Kidney (tissue), 14 donors: ENCODE measurements around the gene FBXO46. TPM values are rescaled to one million over a fixed set of nuclear protein-coding genes. Genes with fewer than 3 reads are reported as not detected.

ENCODE experiments used
- DNase-seq, 5 donors: peaks; one replicate each; pipeline ENCODE4 v3.0.0-alpha.2; 2013 to 2020
- FAIRE-seq: peaks from 2 replicates; lab custom pipeline; 2012; peaks lifted over from hg19 to GRCh38; lab: Jason Lieb, UNC
- H3K27ac ChIP-seq, 2 donors: one replicate each; pipeline ENCODE4 v1.7.0; 2013; ENCODE audit warnings: low read depth in 2 of 2, low read length in 2 of 2, inconsistent platforms in 1 of 2
- H3K27me3 ChIP-seq: one replicate; pipeline ENCODE4 v1.7.1; 2013; ENCODE audit warnings: low read length, inconsistent platforms; ENCODE audit not compliant: control insufficient read depth, insufficient read depth
- H3K36me3 ChIP-seq, 3 donors: one replicate each; pipeline versions ENCODE4 v1.7.0 to v1.7.1; 2013; ENCODE audit warnings: low read length in 3 of 3, control low read depth in 1 of 3, inconsistent platforms in 1 of 3; ENCODE audit not compliant: insufficient read depth in 3 of 3, control insufficient read depth in 2 of 3
- H3K4me1 ChIP-seq, 3 donors: one replicate each; pipeline versions ENCODE4 v1.7.0 to v1.7.1; 2013; ENCODE audit warnings: low read length in 3 of 3, inconsistent platforms in 1 of 3, low read depth in 1 of 3; ENCODE audit not compliant: control insufficient read depth in 2 of 3, insufficient read depth in 2 of 3
- H3K4me3 ChIP-seq, 3 donors: one replicate each; pipeline versions ENCODE4 v1.7.0 to v1.8.1; 2013; ENCODE audit warnings: low read length in 3 of 3, control low read depth in 1 of 3, inconsistent platforms in 1 of 3
- H3K9ac ChIP-seq, 3 donors: one replicate each; pipeline versions ENCODE4 v1.7.0 to v1.7.1; 2013; ENCODE audit warnings: low read length in 3 of 3, control low read depth in 1 of 3, inconsistent platforms in 1 of 3
- H3K9me3 ChIP-seq, 3 donors: one replicate each; pipeline versions ENCODE4 v1.7.0 to v1.7.1; 2013; ENCODE audit warnings: low read length in 3 of 3, control low read depth in 1 of 3, inconsistent platforms in 1 of 3; ENCODE audit not compliant: control insufficient read depth in 2 of 3, insufficient read depth in 1 of 3
- intact Hi-C: fragments of 100-400 bp; cut with DNase I; formaldehyde crosslinking; loops from one replicate; pipeline ENCODE4 v1.11.1; 2022
- polyA plus RNA-seq: library from polyadenylated mRNA; stranded (reverse); fragments of 350-450 nt; fragmentation: Illumina TruSeq; extraction: RNeasy Lipid Tissue Mini Kit (QIAGEN cat#74804); gene quantifications from one replicate; pipeline ENCODE4 v1.2.3, GENCODE V29; 2014; ENCODE audit warnings: low read depth, low replicate concordance; ENCODE audit not compliant: insufficient read depth
- total RNA-seq: library from RNA; stranded (reverse); fragmentation: NEBNext Ultra II Directional; extraction: Animal tissue kit (Norgen Biotek cat#: 25700); gene quantifications from one replicate; pipeline ENCODE4 v1.2.1, GENCODE V29; 2021
- TF ChIP-seq, protein P1 (sequence below): IDR thresholded peaks from 3 replicates; pipeline ENCODE4 v1.5.1; 2012; ENCODE audit warnings: mild to moderate bottlenecking, moderate library complexity, borderline replicate concordance; ENCODE audit not compliant: insufficient read depth; ENCODE audit errors: extremely low read depth
- donor health status: control.
- donor health status: control.
- donor health status: control.
- donor health status: control.
- donor health status: control.
- donor health status: DM: yes; HTN: yes; CAD: no.
- donor health status: Normal renal cell carcinoma (clear cell type).

FBXO46 gene
- total and polyA plus RNA-seq, 2 donors from 2014 or later: 6.5 to 16.6 TPM

DNA sequence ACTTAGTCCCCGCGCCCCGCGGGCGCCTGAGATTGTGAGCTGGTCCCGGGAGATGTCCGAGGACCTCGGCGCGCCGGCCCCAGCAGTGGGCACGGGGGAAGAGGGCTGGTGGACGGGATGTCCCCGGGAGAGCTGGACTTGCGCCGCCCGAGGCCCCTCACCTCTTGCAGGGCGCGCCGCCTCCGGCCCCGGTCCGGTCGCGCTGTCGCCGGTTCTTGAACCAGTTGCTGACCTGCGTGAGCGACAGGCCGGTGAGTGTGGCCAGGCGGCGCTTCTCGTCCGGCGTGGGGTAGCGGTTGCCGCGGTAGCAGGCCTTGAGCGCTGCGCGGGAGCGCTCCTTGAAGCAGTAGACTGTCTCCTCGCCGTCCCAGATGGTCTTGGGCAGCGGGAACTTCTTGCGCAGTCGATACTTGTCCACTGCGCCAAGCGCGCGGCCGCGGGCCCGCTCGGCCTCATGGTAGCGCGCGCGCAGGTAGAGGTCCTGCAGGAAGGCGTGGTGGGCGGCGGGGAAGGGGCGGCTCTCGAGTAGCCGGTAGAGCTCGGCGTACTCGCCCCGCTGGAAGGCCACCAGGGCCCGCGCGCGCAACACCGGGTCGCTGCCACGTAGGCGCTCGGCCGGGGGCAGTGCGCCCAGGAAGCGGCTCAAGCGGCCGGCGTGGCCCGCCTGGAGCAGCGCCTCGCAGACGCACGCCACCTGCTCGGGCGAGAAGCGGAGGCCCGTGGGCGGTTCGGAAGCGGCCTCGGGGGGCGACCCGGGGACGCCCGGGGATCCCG lies 37.4 kb upstream of the FBXO46 start:
- H3K27me3 ChIP-seq: no peaks in the 10 kb centered on the region
- peak overlapping the region; percentile 97 to 99 for H3K27ac ChIP-seq
- H3K4me1 ChIP-seq: peaks cover 0 to 21% (median 9%) of the 10 kb centered on the region in 3 donors
- H3K9ac ChIP-seq: peak overlapping the region; percentile 51 to 86 (median 80)
- DNase-seq (peak; percentile 75 to 93 (median 89)), FAIRE-seq (no peak)
- intact Hi-C loops: no loop called here
- peak overlapping the region; percentile 63 to 77 (median 75) for H3K4me3 ChIP-seq
- no peaks in the 10 kb centered on the region for H3K36me3 ChIP-seq
- TF ChIP-seq, protein P1, sequence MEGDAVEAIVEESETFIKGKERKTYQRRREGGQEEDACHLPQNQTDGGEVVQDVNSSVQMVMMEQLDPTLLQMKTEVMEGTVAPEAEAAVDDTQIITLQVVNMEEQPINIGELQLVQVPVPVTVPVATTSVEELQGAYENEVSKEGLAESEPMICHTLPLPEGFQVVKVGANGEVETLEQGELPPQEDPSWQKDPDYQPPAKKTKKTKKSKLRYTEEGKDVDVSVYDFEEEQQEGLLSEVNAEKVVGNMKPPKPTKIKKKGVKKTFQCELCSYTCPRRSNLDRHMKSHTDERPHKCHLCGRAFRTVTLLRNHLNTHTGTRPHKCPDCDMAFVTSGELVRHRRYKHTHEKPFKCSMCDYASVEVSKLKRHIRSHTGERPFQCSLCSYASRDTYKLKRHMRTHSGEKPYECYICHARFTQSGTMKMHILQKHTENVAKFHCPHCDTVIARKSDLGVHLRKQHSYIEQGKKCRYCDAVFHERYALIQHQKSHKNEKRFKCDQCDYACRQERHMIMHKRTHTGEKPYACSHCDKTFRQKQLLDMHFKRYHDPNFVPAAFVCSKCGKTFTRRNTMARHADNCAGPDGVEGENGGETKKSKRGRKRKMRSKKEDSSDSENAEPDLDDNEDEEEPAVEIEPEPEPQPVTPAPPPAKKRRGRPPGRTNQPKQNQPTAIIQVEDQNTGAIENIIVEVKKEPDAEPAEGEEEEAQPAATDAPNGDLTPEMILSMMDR: no peak
- H3K9me3 ChIP-seq: no peaks in the 10 kb centered on the region

DNA sequence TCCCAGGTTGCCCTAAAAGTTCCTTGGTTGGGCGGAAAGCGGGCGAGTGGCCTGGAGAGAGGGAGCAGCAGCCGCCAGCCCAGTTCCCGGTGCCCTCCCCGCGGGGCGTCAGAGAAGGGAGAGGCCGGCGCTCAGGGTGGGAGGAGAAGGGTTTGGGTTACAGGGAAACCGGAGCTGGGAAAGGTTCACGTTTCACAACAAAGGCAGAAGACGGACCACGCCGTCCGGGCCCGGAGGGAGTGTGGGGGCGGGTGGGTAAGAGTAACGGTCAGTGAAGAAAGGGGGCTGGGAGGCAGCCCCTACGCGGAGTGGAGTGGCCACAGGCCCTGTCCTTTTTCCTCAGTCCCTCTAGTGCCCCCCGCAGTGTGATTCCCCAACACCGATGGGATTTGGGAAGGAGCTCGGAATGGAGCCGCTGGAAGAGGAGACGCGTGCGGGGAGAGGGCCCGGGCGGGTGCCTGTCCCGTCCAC lies 36.7 kb upstream of the FBXO46 start:
- Histone ChIP-seq H3K9ac (peak overlapping the region in 2 of 3 donors; percentile 80 to 86), H3K9me3 (no peaks in the 10 kb centered on the region), H3K4me1 (peaks cover 0 to 18% (median 3%) of the 10 kb centered on the region in 3 donors), H3K27me3 (no peaks in the 10 kb centered on the region), H3K4me3 (peak overlapping the region; percentile 63 to 77 (median 75)), H3K27ac (peak overlapping the region; percentile 97 to 99), H3K36me3 (no peaks in the 10 kb centered on the region)
- no peak for FAIRE-seq
- DNase-seq: peak; percentile 94 to 97 (median 95)
- intact Hi-C loops: no loop called here
- TF ChIP-seq, protein P1: no peak

DNA sequence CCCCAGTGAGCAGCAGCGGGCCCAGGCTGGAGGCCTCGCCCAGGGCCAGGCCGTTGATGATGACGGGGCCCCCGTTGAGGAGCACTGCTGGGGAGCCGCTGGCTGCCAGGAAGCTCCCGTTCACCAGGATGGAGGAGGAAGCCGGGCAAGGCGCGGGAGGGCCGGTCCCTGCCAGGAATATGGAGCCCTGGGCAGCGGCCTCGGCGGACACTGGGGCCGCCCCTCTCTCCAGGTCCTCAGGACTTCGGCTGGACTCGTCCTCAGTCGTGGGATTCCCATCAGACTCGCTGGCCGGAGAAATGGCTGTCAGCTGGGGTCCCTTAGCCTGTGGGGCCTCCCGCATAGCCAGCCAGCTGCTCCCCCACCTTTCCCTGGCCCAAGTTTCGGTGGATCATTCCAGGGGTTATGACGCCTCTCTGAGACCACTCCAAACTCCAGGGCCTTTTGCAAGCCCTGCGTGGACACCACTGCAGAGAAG lies 36.2 kb upstream of the FBXO46 start:
- Histone ChIP-seq H3K27me3 (no peaks in the 10 kb centered on the region), H3K4me3 (peak overlapping the region; percentile 36 to 77 (median 63)), H3K9ac (peak overlapping the region in 2 of 3 donors; percentile 59 to 86), H3K4me1 (peaks cover 0 to 18% (median 0%) of the 10 kb centered on the region in 3 donors), H3K9me3 (no peaks in the 10 kb centered on the region), H3K27ac (peak overlapping the region; percentile 97 to 99), H3K36me3 (no peaks in the 10 kb centered on the region)
- FAIRE-seq (no peak), DNase-seq (peak in 1 of 5 donors; percentile 88)
- TF ChIP-seq, protein P1: no peak
- intact Hi-C loops: no loop called here
